Gastrocnemius medialis (tissue), 4 donors: Measurements from ENCODE around the gene C3. TPM values are rescaled to one million over a fixed set of nuclear protein-coding genes. Genes with fewer than 3 reads are reported as not detected.
"Not testable (repeated sequence)": the region's sequence is repeated elsewhere in the genome, so short reads cannot be mapped to it uniquely, and the experiment has no call there.

Source experiments
- ATAC-seq, 2 donors: fragments of 150-250 bp; one replicate each; pipeline ENCODE4 v1.9.1; 2016
- DNase-seq, 2 donors: peaks; one replicate each; pipeline ENCODE4 v3.0.0-alpha.2; 2019
- H3K27ac ChIP-seq, 4 donors: fragments of 200-600 bp; sonication (generic); 1 replicate in 1 of 4; 2 replicates in 3 of 4; pipeline ENCODE4 v1.5.1; 2016 to 2018; ENCODE audit warnings: mild to moderate bottlenecking in 2 of 4, moderate library complexity in 1 of 4
- H3K27me3 ChIP-seq, 3 donors: fragments of 200-600 bp; sonication (generic) in 2 of 3; 1 replicate in 1 of 3; 2 replicates in 2 of 3; pipeline versions ENCODE4 v1.5.1 to v1.6.0; 2016 to 2019; ENCODE audit warnings: mild to moderate bottlenecking in 1 of 3, moderate library complexity in 1 of 3
- H3K36me3 ChIP-seq, 2 donors: fragments of 200-600 bp; sonication (generic) in 1 of 2; one replicate each; pipeline ENCODE4 v1.5.1; 2017 to 2018
- H3K4me1 ChIP-seq, 2 donors: fragments of 200-600 bp; sonication (generic) in 1 of 2; one replicate each; pipeline ENCODE4 v1.5.1; 2016 to 2017; ENCODE audit warnings: mild to moderate bottlenecking in 2 of 2
- H3K4me3 ChIP-seq, 4 donors: fragments of 200-600 bp; sonication (generic) in 3 of 4; 1 replicate in 1 of 4; 2 replicates in 3 of 4; pipeline ENCODE4 v1.5.1; 2016 to 2019; ENCODE audit warnings: mild to moderate bottlenecking in 2 of 4
- H3K9me3 ChIP-seq, 3 donors: fragments of 200-600 bp; sonication (generic) in 2 of 3; 1 replicate in 1 of 3; 2 replicates in 2 of 3; pipeline ENCODE4 v1.5.1; 2016 to 2019
- CTCF ChIP-seq, 5 experiments: fragments of 450-650 bp in 3 of 5; fragments of 200-600 bp in 2 of 5; sonication (generic) in 2 of 5; IDR thresholded peaks in 4 of 5; conservative IDR thresholded peaks in 1 of 5; 1 replicate in 4 of 5; 2 replicates in 1 of 5; pipeline ENCODE4 v1.5.1; 2016 to 2019; ENCODE audit warnings: antibody characterized with exemption in 5 of 5, mild to moderate bottlenecking in 3 of 5, moderate library complexity in 3 of 5
- POLR2A ChIP-seq, 2 donors: fragments of 450-650 bp; IDR thresholded peaks; one replicate each; pipeline ENCODE4 v1.6.1; 2017; ENCODE audit warnings: antibody characterized with exemption in 2 of 2, mild to moderate bottlenecking in 2 of 2, moderate library complexity in 2 of 2
- in situ Hi-C, 4 donors: fragments of 200-750 bp; cut with MboI; loops; one replicate each; pipeline versions ENCODE4 v1.15.0 to v1.8.0; 2017; ENCODE audit warnings: low sequenced_read_pairs in 4 of 4
- intact Hi-C: fragments of 100-400 bp; cut with DNase I; formaldehyde crosslinking; loops from one replicate; pipeline ENCODE4 v1.15.1; 2023; ENCODE audit warnings: low total_unique reads
- total RNA-seq, 4 donors: library from RNA; depleted of rRNA; stranded (reverse); fragments of >200 nt; gene quantifications; one replicate each; pipeline versions ENCODE4 v1.1.0 to v1.2.3, GENCODE V29; 2016

The C3 gene
- total RNA-seq, 4 donors from 2014 or later, result 25.9 to 121 (median 70.6) TPM

DNA sequence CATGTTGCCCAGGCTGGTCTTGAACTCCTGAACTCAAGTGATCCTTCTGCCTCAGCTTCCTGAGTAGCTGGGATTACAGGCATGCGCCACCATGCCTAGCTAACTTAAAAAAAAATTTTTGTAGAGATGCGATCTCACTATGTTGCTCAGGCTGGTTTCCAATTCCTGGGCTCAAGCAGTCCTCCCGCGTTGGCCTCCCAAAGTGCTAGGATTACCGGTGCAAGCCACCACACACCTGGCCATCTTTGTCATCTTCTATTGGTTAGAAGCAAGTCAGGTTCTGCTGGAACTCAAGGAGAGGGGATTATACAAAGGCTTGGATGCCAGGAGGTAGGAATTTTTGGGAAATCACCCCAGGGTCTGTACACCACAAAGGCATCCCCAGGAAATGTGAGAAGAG lies 75.7 kb downstream of the C3 start:
- no peak for ATAC-seq
- H3K4me3 ChIP-seq, result no peak overlapping the region
- no peaks in the 10 kb centered on the region for H3K4me1 ChIP-seq
- TF ChIP-seq POLR2A (IDR thresholded peaks at IDR 0.05) (no peak), CTCF (IDR thresholded peaks at IDR 0.05 in 4 of 5, conservative IDR thresholded peaks at IDR 0.05 in 1 of 5) (no peak)
- intact Hi-C loops, result no loop called here
- in situ Hi-C loops, result loop anchor here in 2 of 4 donors (25.0 kb wide), 1 partner anchor 218 kb away; no protein-coding TSS in a partner anchor
- H3K27ac ChIP-seq, result no peak overlapping the region
- no peak for DNase-seq
- peaks cover 0 to 3% (median 0%) of the 10 kb centered on the region in 3 donors for H3K27me3 ChIP-seq
- no peaks in the 10 kb centered on the region for H3K36me3 ChIP-seq
- H3K9me3 ChIP-seq, result no peaks in the 10 kb centered on the region

DNA sequence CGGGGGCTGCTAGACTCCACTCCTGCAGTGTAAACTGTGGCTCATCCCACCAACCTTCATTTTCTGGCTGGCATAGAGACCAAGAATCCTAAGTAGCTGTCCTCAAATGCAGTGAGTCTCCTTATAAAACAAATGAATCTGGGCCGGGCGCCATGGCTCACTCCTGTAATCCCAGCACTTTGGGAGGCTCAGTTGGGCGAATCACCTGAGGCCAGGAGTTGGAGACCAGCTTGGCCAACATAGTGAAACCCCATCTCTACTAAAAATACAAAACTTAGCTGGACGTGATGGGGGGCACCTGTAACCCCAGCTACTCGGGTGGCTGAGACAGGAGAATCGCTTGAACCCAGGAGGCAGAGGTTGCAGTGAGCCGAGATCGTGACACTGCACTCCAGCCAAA lies 80.1 kb downstream of the C3 start:
- DNase-seq, intact Hi-C loops, H3K27ac ChIP-seq, H3K27me3 ChIP-seq, H3K4me1 ChIP-seq, H3K36me3 ChIP-seq, H3K9me3 ChIP-seq, H3K4me3 ChIP-seq, ATAC-seq: not testable (repeated sequence)
- in situ Hi-C loops, result loop anchor here in 2 of 4 donors (25.0 kb wide), 1 partner anchor 222 kb away; no protein-coding TSS in a partner anchor

DNA sequence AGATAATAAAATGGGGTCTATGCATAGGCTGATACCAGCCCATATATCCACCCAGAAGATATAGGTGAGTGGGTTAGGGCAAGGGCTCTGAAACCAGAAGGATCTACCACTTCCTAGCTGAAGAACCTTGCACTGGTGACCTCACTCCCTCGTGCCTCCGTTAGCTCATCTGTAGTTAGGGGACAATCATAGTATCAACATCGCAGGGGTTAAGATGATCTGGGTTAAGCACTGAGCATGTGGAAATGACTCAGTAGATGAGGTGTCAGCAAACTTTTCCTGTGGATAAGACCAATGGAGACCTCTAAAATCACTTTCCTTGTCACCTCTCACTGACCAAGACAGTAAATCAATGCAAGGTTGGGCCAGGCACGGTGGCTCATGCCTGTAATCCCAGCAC lies 81.0 kb downstream of the C3 start:
- in situ Hi-C loops, result loop anchor here in 3 of 4 donors (10.0 to 25.0 kb wide), 2 partner anchors 125 to 223 kb away; no protein-coding TSS in a partner anchor
- Histone ChIP-seq H3K27me3 (no peaks in the 10 kb centered on the region), H3K27ac (no peak overlapping the region), H3K4me3 (no peak overlapping the region), H3K9me3 (no peaks in the 10 kb centered on the region), H3K4me1 (no peaks in the 10 kb centered on the region), H3K36me3 (no peaks in the 10 kb centered on the region)
- intact Hi-C loops, result no loop called here
- DNase-seq (no peak), ATAC-seq (no peak)
- TF ChIP-seq CTCF (IDR thresholded peaks at IDR 0.05 in 4 of 5, conservative IDR thresholded peaks at IDR 0.05 in 1 of 5), result no peak
- no peak for TF ChIP-seq POLR2A (IDR thresholded peaks at IDR 0.05)

DNA sequence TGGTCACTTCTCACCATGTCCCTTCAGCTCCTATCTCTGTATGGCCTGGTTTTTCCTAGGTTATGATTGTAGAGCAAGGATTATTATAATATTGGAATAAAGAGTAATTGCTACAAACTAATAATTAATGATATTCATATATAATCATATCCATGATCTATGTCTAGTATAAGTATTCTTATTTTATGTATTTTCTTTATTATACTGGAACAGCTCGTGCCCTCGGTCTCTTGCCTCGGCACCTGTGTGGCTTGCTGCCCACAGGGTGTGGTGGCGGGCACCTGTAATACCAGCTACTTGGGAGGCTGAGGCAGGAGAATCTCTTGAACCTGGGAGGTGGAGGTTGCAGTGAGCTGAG lies 87.0 kb downstream of the C3 start:
- ATAC-seq, H3K4me1 ChIP-seq, H3K9me3 ChIP-seq, H3K27ac ChIP-seq, H3K27me3 ChIP-seq, H3K4me3 ChIP-seq, H3K36me3 ChIP-seq, DNase-seq: not testable (repeated sequence)
- in situ Hi-C loops, result loop anchor here in 3 of 4 donors (5.0 to 25.0 kb wide), 3 partner anchors 119 to 234 kb away; no protein-coding TSS in a partner anchor
- intact Hi-C loops, result loop anchor here (1.0 to 5.0 kb wide), 2 partner anchors 116 to 229 kb away; no protein-coding TSS in a partner anchor

DNA sequence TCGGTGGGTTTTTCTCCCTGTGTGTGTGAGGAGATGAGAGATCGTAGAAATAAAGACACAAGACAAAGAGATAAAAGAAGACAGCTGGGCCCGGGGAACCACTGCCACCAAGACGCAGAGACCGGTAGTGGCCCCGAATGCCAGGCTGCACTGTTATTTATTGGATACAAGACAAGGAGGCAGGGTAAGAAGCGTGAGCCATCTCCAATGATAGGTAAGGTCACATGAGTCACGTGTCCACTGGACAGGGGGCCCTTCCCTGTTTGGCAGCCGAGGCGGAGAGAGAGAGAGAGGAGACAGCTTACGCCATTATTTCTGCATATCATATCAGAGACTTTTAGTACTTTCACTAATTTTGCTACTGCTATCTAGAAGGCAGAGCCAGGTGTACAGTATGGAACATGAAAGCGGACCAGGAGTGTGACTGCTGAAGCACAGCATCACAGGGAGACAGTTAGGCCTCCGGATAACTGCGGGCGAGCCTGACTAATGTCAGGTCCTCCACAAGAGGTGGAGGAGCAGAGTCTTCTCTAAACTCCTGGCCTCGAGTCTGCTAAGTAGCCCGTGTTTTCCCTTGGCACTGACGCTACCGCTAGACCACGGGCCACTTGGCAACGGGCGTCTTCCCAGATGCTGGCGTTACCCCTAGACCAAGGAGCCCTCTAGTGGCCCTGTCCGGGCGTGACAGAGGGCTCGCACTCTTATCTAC lies 87.5 kb downstream of the C3 start:
- not testable (repeated sequence) for H3K9me3 ChIP-seq, H3K4me1 ChIP-seq, H3K36me3 ChIP-seq, ATAC-seq, H3K27me3 ChIP-seq, H3K4me3 ChIP-seq, H3K27ac ChIP-seq
- peak; percentile 30 to 60 (median 51) for TF ChIP-seq CTCF (IDR thresholded peaks at IDR 0.05 in 4 of 5, conservative IDR thresholded peaks at IDR 0.05 in 1 of 5)
- intact Hi-C loops (loop anchor here (1.0 to 5.0 kb wide), 2 partner anchors 116 to 229 kb away; no protein-coding TSS in a partner anchor), in situ Hi-C loops (loop anchor here in 3 of 4 donors (5.0 to 25.0 kb wide), 3 partner anchors 118 to 234 kb away; no protein-coding TSS in a partner anchor)
- peak; percentile 23 to 30 for DNase-seq
